GM12891 (cell line): ENCODE data around the gene KCNS1.

Experiments
- DNase-seq: peaks from one replicate; pipeline ENCODE4 v3.0.0; 2011; ENCODE audit warnings: low spot score; ENCODE audit not compliant: insufficient read length
- FAIRE-seq: peaks from 2 replicates; lab custom pipeline; 2011; peaks lifted over from hg19 to GRCh38; lab: Jason Lieb, UNC
- PAX5 ChIP-seq: IDR thresholded peaks from 2 replicates; pipeline ENCODE4 v1.6.1; 2011; ENCODE audit warnings: low read length, moderate library complexity, mild to moderate bottlenecking; ENCODE audit not compliant: insufficient read depth, severe bottlenecking
- POLR2A ChIP-seq: IDR thresholded peaks from 2 replicates; pipeline ENCODE4 v1.6.1; 2011; ENCODE audit warnings: low read depth, low read length, control low read depth
- POLR2AphosphoS5 ChIP-seq: IDR thresholded peaks from 2 replicates; pipeline ENCODE4 v1.6.1; 2011; ENCODE audit warnings: low read depth, low read length, control low read depth
- POU2F2 ChIP-seq: IDR thresholded peaks from 2 replicates; pipeline ENCODE4 v1.6.1; 2011; ENCODE audit warnings: low read depth, mild to moderate bottlenecking, control low read depth, low read length, moderate library complexity
- SPI1 ChIP-seq: IDR thresholded peaks from 2 replicates; pipeline ENCODE4 v1.6.1; 2011; ENCODE audit warnings: low read depth, low read length, control low read depth
- TAF1 ChIP-seq: IDR thresholded peaks from 2 replicates; pipeline ENCODE4 v1.6.1; 2011; ENCODE audit warnings: low read depth, low read length, control low read depth

The KCNS1 gene

GRCh38 chr20:45111285-45111684 lies 10.4 kb upstream of the KCNS1 start:
- FAIRE-seq (no peak), DNase-seq (no peak)
- TF ChIP-seq TAF1 (no peak), POLR2A (no peak), PAX5 (no peak), SPI1 (no peak), POLR2AphosphoS5 (no peak), POU2F2 (no peak)

- FAIRE-seq: no peak
- no peak for TF ChIP-seq POU2F2
- no peak for TF ChIP-seq POLR2A
- TF ChIP-seq POLR2AphosphoS5: no peak
- TF ChIP-seq SPI1: no peak
- TF ChIP-seq TAF1: no peak
- TF ChIP-seq PAX5: no peak
- no peak for DNase-seq
Observed at GRCh38 chr20:45110301-45110700, 9.4 kb upstream of the KCNS1 start.

GRCh38 chr20:45109634-45110033 lies 8.7 kb upstream of the KCNS1 start:
- DNase-seq (no peak), FAIRE-seq (no peak)
- no peak for TF ChIP-seq POLR2AphosphoS5
- TF ChIP-seq SPI1: no peak
- TF ChIP-seq TAF1: no peak
- no peak for TF ChIP-seq POLR2A
- no peak for TF ChIP-seq POU2F2
- no peak for TF ChIP-seq PAX5

GRCh38 chr20:45105317-45105716 lies 4.4 kb upstream of the KCNS1 start:
- no peak for FAIRE-seq

GRCh38 chr20:45104786-45105185 lies 3.9 kb upstream of the KCNS1 start:
- no peak for TF ChIP-seq TAF1
- TF ChIP-seq PAX5: no peak
- TF ChIP-seq POLR2A: no peak
- no peak for TF ChIP-seq POU2F2
- no peak for TF ChIP-seq POLR2AphosphoS5
- no peak for TF ChIP-seq SPI1
- FAIRE-seq (no peak), DNase-seq (no peak)

More at GRCh38 chr20:45105317-45105716, 4.4 kb upstream of the KCNS1 start:
- DNase-seq: no peak
- no peak for TF ChIP-seq TAF1
- TF ChIP-seq POLR2A: no peak
- no peak for TF ChIP-seq SPI1
- no peak for TF ChIP-seq POU2F2
- no peak for TF ChIP-seq POLR2AphosphoS5

- TF ChIP-seq POLR2A (no peak), TAF1 (no peak), PAX5 (no peak), SPI1 (no peak), POLR2AphosphoS5 (no peak), POU2F2 (no peak)
- DNase-seq (no peak), FAIRE-seq (no peak)
Observed at GRCh38 chr20:45103072-45103471, 2.1 kb upstream of the KCNS1 start.

GRCh38 chr20:45101333-45101850 lies 465 bp upstream of the KCNS1 start:
- no peak for TF ChIP-seq PAX5
- no peak for TF ChIP-seq POLR2AphosphoS5
- TF ChIP-seq TAF1: no peak
- no peak for TF ChIP-seq POU2F2
- no peak for TF ChIP-seq SPI1
- TF ChIP-seq POLR2A: no peak
- no peak for FAIRE-seq

GRCh38 chr20:45098103-45098773 lies 2.7 kb downstream of the KCNS1 start:
- FAIRE-seq: no peak
- DNase-seq: no peak
- TF ChIP-seq PAX5: no peak
- TF ChIP-seq SPI1: no peak
- no peak for TF ChIP-seq POU2F2
- TF ChIP-seq POLR2AphosphoS5: no peak
- TF ChIP-seq TAF1: no peak
- TF ChIP-seq POLR2A: no peak

More at GRCh38 chr20:45101333-45101850, 465 bp upstream of the KCNS1 start:
- DNase-seq: no peak

GRCh38 chr20:45097485-45098102 lies 3.3 kb downstream of the KCNS1 start:
- TF ChIP-seq POLR2AphosphoS5 (no peak), POLR2A (no peak), POU2F2 (no peak), PAX5 (no peak), TAF1 (no peak), SPI1 (no peak)
- DNase-seq (peak; percentile 53), FAIRE-seq (peak; percentile 51)

GRCh38 chr20:45096781-45097180 lies 4.1 kb downstream of the KCNS1 start:
- TF ChIP-seq SPI1: no peak
- TF ChIP-seq PAX5: no peak
- no peak for TF ChIP-seq POLR2A
- no peak for TF ChIP-seq POLR2AphosphoS5
- TF ChIP-seq TAF1: no peak
- no peak for TF ChIP-seq POU2F2

More at GRCh38 chr20:45096781-45097180, 4.1 kb downstream of the KCNS1 start:
- FAIRE-seq (no peak), DNase-seq (no peak)
